Kidney tubule cell (primary cell): Measurements from ENCODE around the gene ATAD3B.
"Not testable (repeated sequence)": the region's sequence is repeated elsewhere in the genome, so short reads cannot be mapped to it uniquely, and the experiment has no call there.

Source experiments
- DNase-seq: peaks from one replicate; pipeline ENCODE4 v3.0.0-alpha.2; 2018; ENCODE audit warnings: low spot score

Gene ATAD3B

GRCh38 chr1:1432951-1433803 lies 38.4 kb upstream of the ATAD3B start:
- peak; percentile 74 for DNase-seq

- DNase-seq, result peak; percentile 57
These were observed 37.8 kb upstream of the ATAD3B start for GRCh38 chr1:1433804-1434130.

GRCh38 chr1:1434131-1434823 lies 37.3 kb upstream of the ATAD3B start:
- no peak for DNase-seq

GRCh38 chr1:1434824-1435105 lies 36.8 kb upstream of the ATAD3B start:
- no peak for DNase-seq

GRCh38 chr1:1435106-1435903 lies 36.3 kb upstream of the ATAD3B start, which contains the start of gene VWA1:
Gene VWA1, plus strand, starts transcription at chr1:1435690. Its CDS starts 59 bp downstream, at chr1:1435749.
- DNase-seq, result peak; percentile 70

GRCh38 chr1:1435911-1436629 lies 35.5 kb upstream of the ATAD3B start:
- DNase-seq, result no peak

- DNase-seq, result no peak
These were observed 34.9 kb upstream of the ATAD3B start for GRCh38 chr1:1436630-1437032.

- DNase-seq, result no peak
These were observed 34.3 kb upstream of the ATAD3B start for GRCh38 chr1:1437033-1437903.

GRCh38 chr1:1437904-1438376 lies 33.6 kb upstream of the ATAD3B start:
- peak; percentile 90 for DNase-seq

GRCh38 chr1:1438531-1439381 lies 32.8 kb upstream of the ATAD3B start:
- no peak for DNase-seq

GRCh38 chr1:1439546-1440261 lies 31.9 kb upstream of the ATAD3B start:
- DNase-seq, result no peak

GRCh38 chr1:1440262-1441001 lies 31.1 kb upstream of the ATAD3B start:
- no peak for DNase-seq

GRCh38 chr1:1441002-1441888 lies 30.3 kb upstream of the ATAD3B start:
- DNase-seq, result peak; percentile 50

- DNase-seq, result no peak
These were observed 29.3 kb upstream of the ATAD3B start for GRCh38 chr1:1442069-1442770.

- not testable (repeated sequence) for DNase-seq
These were observed 24.9 kb upstream of the ATAD3B start for GRCh38 chr1:1446631-1447030.

- no peak for DNase-seq
These were observed 22.3 kb upstream of the ATAD3B start, which contains the start of gene ATAD3C for GRCh38 chr1:1449099-1449739. Gene ATAD3C, plus strand, starts transcription at chr1:1449689. Its CDS starts 995 bp downstream, at chr1:1450684.
